ENCODE results near the gene MLIP. TPM values are rescaled to one million over a fixed set of nuclear protein-coding genes. Genes with fewer than 3 reads are reported as not detected.

MLIP gene
- total RNA-seq, 1 donor from 2014 or later = not detected

DNA sequence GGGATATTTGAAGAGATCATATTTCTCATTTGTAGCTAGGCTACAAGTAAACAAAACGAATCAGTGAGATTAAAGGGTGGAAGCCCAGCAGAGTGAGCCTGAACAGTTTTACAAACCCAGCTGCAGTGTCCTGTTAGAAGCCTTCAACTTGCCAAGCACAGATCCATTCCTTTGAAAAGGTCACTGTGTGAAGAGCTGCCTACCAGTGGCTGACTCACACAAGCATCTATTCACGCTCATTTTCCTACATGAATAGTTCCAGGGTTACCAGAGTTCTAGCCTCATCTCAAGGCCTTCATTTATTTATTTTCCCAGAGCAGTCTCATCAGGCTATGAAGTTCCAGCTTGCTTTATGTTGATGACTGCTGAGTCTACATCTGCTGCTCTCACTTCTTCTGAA is 25.7 kb upstream of the MLIP start:
- DNase-seq (ENCODE audit: extremely low spot score in 2 of 2) = no peak
- intact Hi-C loops (cut with DNase I) = no loop called here
- no peaks in the 10 kb centered on the region for H3K4me1 ChIP-seq
- no peak overlapping the region for H3K27ac ChIP-seq
- no peaks in the 10 kb centered on the region for H3K27me3 ChIP-seq
- TF ChIP-seq POLR2A (IDR thresholded peaks at IDR 0.05) (no peak), POLR2AphosphoS5 (IDR thresholded peaks at IDR 0.05; ENCODE audit: insufficient read depth in 1 of 2, low read depth in 1 of 2) (no peak)
- TF ChIP-seq, protein P1, sequence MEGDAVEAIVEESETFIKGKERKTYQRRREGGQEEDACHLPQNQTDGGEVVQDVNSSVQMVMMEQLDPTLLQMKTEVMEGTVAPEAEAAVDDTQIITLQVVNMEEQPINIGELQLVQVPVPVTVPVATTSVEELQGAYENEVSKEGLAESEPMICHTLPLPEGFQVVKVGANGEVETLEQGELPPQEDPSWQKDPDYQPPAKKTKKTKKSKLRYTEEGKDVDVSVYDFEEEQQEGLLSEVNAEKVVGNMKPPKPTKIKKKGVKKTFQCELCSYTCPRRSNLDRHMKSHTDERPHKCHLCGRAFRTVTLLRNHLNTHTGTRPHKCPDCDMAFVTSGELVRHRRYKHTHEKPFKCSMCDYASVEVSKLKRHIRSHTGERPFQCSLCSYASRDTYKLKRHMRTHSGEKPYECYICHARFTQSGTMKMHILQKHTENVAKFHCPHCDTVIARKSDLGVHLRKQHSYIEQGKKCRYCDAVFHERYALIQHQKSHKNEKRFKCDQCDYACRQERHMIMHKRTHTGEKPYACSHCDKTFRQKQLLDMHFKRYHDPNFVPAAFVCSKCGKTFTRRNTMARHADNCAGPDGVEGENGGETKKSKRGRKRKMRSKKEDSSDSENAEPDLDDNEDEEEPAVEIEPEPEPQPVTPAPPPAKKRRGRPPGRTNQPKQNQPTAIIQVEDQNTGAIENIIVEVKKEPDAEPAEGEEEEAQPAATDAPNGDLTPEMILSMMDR (IDR thresholded peaks at IDR 0.05) = no peak
- no peaks in the 10 kb centered on the region for H3K36me3 ChIP-seq
- no peaks in the 10 kb centered on the region for H3K9me3 ChIP-seq
- no peak overlapping the region for H3K4me3 ChIP-seq

DNA sequence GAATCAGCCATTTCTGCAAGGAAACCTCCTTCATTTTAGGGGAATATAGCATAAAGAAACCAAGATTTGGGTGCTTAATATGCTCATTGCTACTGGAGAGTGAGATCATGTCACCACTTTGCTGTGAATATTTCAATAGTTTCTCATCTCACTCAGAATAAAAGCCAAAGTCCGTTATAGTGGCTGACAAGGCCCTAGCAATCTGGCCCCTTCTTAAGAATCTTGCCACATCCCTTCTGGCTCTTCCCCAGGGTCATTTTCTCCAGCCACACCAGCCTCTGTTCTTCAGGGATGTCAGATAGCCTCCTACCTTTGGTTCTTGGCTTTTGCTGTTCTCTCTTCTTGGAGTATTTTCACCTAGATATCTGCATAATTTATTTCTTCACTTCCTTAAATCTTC is 24.8 kb upstream of the MLIP start:
- Histone ChIP-seq H3K4me1 (no peaks in the 10 kb centered on the region), H3K36me3 (no peaks in the 10 kb centered on the region), H3K4me3 (no peak overlapping the region), H3K9me3 (no peaks in the 10 kb centered on the region), H3K27me3 (no peaks in the 10 kb centered on the region), H3K27ac (no peak overlapping the region)
- intact Hi-C loops (cut with DNase I) = no loop called here
- DNase-seq (ENCODE audit: extremely low spot score in 2 of 2) = no peak
- TF ChIP-seq POLR2AphosphoS5 (IDR thresholded peaks at IDR 0.05; ENCODE audit: insufficient read depth in 1 of 2, low read depth in 1 of 2) (no peak), POLR2A (IDR thresholded peaks at IDR 0.05) (no peak)

DNA sequence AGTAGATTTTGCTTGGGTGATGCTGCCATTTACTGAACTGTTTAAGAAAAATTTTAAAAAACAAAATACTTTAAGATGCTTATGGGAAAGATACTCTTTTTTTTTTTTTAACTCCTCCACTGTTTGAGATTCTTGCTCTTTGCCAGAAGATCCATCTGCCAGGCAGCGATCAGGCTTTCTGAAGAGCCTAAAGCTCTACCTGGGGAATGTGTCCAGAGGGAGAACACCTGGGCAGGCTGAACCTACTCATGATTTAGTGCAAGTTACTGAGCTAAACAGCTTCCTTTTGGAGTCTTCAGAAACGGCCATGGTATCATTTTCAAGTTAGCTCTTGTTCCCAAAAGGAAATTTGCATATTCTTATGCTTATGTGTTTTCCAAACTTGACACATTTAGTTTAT is 23.5 kb upstream of the MLIP start:
- H3K4me1 ChIP-seq = no peaks in the 10 kb centered on the region
- no peaks in the 10 kb centered on the region for H3K9me3 ChIP-seq
- intact Hi-C loops (cut with DNase I) = no loop called here
- no peak for DNase-seq (ENCODE audit: extremely low spot score in 2 of 2)
- no peak overlapping the region for H3K4me3 ChIP-seq
- H3K36me3 ChIP-seq = no peaks in the 10 kb centered on the region
- TF ChIP-seq, protein P1 (IDR thresholded peaks at IDR 0.05) = no peak
- TF ChIP-seq POLR2A (IDR thresholded peaks at IDR 0.05) (no peak), POLR2AphosphoS5 (IDR thresholded peaks at IDR 0.05; ENCODE audit: insufficient read depth in 1 of 2, low read depth in 1 of 2) (no peak)
- no peak overlapping the region for H3K27ac ChIP-seq
- H3K27me3 ChIP-seq = no peaks in the 10 kb centered on the region

DNA sequence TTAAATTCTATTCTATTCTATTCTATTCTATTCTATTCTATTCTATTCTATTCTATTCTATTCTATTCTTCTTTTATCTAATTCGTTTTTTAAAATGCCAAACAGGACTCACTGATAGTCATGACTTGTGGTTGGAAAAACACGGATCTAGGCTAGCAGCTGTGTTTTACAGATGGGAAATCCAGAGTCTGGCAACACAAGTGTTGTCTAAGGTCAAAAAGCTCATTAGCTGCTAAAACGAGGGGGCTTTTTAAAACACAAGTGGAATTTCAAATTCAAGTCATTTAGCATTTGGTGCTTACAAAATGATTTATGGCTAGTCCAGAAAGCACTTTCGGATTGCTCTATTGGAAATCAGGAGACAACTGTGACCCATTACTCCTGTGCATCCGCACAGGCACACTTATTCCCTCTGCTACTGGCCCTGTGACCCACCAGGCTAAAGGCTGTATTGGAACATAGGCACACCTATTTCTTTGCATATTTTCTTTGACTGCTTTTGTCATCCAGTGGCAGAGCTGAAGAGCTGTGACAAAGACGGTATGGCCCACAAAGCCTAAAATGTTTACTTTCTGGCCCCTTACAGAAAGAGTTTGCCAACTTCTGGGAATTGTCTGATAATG is 17.8 kb upstream of the MLIP start:
- TF ChIP-seq POLR2A (IDR thresholded peaks at IDR 0.05) (no peak), POLR2AphosphoS5 (IDR thresholded peaks at IDR 0.05; ENCODE audit: insufficient read depth in 1 of 2, low read depth in 1 of 2) (no peak)
- TF ChIP-seq, protein P1 (IDR thresholded peaks at IDR 0.05) = no peak

DNA sequence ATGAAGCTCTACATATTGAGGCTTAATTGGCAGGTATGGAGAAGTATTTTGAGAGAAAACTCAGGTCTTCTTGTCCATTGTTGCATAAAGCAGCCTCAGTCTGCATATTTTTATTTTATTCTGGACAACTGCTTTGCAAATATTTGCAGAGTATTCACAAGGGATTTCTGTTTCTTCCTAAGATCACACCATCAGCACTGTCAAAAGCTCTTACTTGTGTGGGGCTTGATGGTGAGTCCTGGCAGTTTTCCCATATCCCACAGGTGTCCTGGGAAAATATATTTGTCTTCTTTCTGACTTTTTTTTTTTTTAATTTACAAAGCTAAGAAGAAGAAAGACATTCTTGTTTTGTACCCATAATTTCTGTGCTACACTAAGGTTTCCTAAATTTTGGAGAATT is 16.9 kb upstream of the MLIP start:
- no peaks in the 10 kb centered on the region for H3K9me3 ChIP-seq
- no peaks in the 10 kb centered on the region for H3K27me3 ChIP-seq
- no peak for TF ChIP-seq POLR2A (IDR thresholded peaks at IDR 0.05)
- no peak for TF ChIP-seq POLR2AphosphoS5 (IDR thresholded peaks at IDR 0.05; ENCODE audit: insufficient read depth in 1 of 2, low read depth in 1 of 2)
- TF ChIP-seq, protein P1 (IDR thresholded peaks at IDR 0.05) = no peak
- no peak for DNase-seq (ENCODE audit: extremely low spot score in 2 of 2)
- no peaks in the 10 kb centered on the region for H3K36me3 ChIP-seq
- no peak overlapping the region for H3K27ac ChIP-seq
- no peaks in the 10 kb centered on the region for H3K4me1 ChIP-seq
- H3K4me3 ChIP-seq = no peak overlapping the region
- intact Hi-C loops (cut with DNase I) = no loop called here

More for the DNA sequence above, 17.8 kb upstream of the MLIP start:
- Histone ChIP-seq H3K36me3 (no peaks in the 10 kb centered on the region), H3K4me1 (no peaks in the 10 kb centered on the region), H3K4me3 (no peak overlapping the region), H3K27me3 (no peaks in the 10 kb centered on the region), H3K9me3 (no peaks in the 10 kb centered on the region), H3K27ac (no peak overlapping the region)
- DNase-seq (ENCODE audit: extremely low spot score in 2 of 2) = no peak
- intact Hi-C loops (cut with DNase I) = no loop called here

Measured in vagina (tissue), 2 donors.